Stimulated activated CD8-positive, alpha-beta memory T cell treated with anti-CD3 and anti-CD28 coated beads, Interleukin-12 subunit alpha, Interleukin-12 subunit beta, amount 100 ng/mL, for 4 hours (primary cell): ENCODE results near the gene DISP3.

Experiments
- DNase-seq: peaks from one replicate; pipeline ENCODE4 v3.0.0-alpha.2; 2020; ENCODE audit warnings: low read depth

DISP3 gene

GRCh38 chr1:11486231-11487009 lies 7.5 kb downstream of the DISP3 start:
- no peak for DNase-seq

DNA sequence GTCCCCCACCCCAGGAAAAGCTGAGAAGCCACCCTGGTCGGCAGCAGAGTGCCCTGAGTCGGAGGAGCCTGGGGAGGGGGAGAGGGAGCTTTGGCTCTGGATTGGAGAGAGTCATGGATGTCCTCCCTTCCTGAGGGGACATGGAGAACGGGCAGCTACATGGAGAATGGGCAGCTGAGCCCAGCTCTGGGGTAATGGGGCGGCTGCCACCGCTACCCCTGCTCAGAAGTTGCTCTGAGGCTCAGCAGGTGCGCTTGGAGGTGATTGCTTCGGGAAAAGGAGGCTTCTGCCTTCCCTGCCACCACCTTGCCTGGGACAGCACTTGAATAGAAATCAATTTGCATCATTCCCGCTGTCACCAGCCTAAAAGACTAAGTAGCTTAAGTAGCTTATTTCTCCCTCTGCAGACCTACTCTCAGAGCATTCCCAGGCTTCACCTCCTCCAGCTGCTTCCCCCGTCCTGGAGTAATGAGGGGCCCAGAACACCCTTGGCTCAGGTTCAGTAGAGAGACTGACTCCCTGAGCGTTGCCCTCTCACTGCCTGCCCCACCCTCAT lies 8.3 kb downstream of the DISP3 start:
- DNase-seq, result no peak

DNA sequence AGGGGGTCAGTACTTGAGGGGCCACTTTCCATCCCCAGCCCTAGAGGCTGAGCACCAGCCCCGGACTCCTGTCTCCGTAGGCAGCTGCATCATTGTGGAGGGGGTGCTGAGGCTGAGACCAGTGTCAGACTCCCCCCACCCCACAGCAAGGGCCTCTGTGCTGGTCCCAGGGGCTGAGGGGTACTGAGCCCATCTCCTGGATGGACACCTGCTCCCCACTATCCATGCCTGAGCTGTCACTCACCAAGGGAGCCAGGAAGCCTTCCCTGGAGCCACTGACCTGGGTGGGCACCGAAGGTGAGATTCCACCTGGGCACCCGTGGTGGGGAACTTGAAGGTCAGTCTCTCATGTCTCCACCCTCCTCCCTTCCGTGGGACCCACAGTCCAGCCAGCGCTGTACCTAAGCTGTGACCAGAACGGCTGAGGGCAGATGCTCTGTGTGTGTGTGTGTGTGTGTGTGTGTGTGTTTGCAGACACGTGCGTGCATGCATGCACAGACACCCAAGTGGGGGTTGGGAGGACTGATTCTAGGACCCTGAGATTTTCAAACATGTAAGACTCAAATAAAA lies 9.3 kb downstream of the DISP3 start:
- no peak for DNase-seq

GRCh38 chr1:11488966-11489625 lies 10.1 kb downstream of the DISP3 start:
- no peak for DNase-seq

DNA sequence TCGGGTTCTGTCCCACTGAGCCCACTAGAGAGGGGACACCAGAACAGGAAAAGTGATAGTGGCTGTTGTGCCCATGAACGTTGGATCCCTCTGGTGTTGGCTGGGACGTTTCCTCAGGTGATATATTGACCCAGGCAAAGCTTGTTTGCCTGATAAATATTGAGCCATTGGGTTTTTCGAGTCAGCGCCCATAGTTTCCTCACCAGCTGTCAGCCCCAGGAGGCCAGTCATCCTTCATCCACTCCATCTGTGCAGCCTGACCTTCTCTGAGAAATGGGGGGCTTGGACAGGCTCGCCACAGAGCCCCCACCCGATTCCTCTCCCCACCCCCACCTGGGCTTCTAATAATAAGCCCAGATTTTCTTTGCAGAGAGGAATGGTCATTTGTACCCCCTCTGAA lies 13.3 kb downstream of the DISP3 start:
- no peak for DNase-seq

DNA sequence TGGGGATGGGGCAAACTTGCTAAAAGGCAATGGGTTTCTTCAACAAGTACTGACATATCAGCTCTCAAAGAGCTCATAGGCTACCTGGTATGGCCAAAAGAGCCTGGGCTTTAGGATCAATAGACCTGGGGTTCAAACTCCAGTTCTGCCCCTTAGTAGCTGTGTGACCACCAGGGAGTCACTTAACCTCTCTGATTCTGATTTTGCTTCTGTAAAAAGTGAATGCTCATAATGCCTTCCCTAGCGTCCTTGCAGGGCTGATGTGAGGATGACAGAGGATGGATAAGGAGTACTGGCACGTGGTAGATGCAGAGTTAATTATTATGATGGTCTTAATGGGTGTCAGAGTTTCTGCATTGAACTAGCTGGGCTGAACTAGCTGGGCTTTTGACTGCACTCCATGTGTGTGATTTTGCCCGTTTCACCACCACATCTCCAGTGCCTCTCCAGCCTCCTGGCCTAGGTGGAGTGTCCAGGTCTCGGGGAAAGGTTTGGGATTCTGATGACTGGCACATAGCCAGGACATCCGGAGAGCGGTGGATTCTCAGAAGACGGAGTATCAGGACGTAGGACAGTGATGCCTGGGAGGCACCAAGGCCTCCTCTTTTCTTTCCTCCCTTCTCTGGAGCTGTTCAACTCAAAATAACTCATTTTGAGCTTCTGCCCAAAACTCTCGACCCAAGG lies 15.2 kb downstream of the DISP3 start:
- no peak for DNase-seq

DNA sequence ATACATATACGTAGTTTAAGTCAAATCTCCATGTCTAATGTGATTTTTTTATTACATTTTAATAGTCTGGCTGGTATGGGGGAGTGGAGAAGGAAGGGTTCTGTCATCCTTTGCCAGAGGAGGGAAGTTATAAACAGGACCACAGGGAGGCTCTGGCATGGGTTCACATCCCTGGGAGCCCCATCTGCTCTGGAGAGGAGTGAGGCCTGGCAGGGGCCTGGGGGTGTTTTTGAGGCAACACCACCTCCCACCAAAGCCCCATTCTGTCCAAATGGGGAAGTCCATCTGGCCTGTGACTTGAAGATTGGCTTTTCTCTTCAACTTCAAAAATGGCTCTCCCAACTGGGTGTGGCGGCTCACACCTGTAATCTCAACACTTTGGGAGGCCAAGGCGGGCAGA lies 15.8 kb downstream of the DISP3 start:
- no peak for DNase-seq

DNA sequence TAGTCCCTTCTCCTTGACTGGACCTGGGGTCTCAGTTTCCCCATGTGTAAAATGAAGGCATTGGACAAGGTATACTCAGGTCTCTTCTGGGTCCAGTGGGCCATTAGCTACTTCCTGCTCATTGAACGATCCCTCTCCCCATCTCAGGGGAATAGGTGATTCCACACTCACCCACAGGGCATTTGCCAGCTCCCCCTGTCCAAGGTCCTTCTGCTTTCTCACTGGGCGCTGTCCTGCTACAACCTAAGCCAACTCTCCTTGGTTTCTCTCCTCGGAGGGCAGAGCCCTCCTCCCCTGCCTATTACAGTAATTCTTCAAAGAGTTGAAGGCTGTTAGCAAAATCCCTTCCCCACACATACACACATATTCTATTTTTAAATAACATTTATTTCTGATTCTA lies 16.6 kb downstream of the DISP3 start:
- no peak for DNase-seq

GRCh38 chr1:11496551-11497080 lies 17.7 kb downstream of the DISP3 start:
- no peak for DNase-seq

DNA sequence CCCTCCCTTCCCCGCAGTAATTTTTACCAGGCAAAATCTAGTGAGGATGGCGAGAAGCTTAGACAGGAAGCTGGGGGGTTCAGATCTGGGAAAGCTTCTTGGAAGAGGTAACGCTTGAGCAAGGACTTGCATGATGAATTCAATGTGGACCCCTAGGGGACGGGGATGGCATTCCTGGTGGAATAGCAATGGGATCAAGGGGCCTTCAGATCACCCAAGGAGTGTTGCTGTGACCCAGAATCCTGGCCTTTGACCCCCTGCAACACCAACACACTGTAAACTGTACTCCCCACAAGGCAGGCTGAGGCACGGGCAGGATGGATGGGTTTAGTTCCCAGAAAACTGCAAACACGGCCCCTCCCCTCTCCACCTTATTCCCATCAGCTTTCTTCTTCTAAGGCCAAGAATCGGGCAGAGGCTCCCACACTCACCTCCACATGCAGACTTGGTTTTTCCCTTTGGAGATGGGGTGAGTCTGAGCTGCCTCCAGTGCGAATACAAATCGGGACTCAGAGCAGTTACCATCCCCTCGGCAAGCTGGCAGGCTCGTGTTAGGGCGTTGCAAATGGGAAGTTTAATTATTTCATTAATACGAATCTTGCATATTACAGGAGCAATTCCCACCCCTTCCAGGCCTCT lies 20.1 kb downstream of the DISP3 start:
- DNase-seq, result no peak

- no peak for DNase-seq
Measured at GRCh38 chr1:11499601-11500331, 20.8 kb downstream of the DISP3 start.

DNA sequence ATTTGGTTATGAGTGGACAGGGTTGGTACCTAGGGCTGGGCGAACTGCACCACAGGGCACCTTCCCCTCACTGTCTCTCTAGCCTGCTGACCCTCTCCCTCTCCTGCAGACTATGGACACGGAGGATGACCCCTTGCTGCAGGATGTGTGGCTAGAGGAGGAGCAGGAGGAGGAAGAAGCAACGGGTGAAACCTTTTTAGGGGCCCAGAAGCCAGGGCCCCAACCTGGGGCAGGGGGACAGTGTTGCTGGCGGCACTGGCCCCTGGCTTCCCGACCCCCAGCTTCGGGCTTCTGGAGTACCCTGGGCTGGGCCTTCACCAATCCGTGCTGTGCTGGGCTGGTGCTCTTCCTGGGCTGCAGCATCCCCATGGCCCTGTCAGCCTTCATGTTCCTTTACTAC lies 21.9 kb downstream of the DISP3 start:
- DNase-seq, result no peak

GRCh38 chr1:11501491-11501897 lies 22.5 kb downstream of the DISP3 start:
- no peak for DNase-seq

DNA sequence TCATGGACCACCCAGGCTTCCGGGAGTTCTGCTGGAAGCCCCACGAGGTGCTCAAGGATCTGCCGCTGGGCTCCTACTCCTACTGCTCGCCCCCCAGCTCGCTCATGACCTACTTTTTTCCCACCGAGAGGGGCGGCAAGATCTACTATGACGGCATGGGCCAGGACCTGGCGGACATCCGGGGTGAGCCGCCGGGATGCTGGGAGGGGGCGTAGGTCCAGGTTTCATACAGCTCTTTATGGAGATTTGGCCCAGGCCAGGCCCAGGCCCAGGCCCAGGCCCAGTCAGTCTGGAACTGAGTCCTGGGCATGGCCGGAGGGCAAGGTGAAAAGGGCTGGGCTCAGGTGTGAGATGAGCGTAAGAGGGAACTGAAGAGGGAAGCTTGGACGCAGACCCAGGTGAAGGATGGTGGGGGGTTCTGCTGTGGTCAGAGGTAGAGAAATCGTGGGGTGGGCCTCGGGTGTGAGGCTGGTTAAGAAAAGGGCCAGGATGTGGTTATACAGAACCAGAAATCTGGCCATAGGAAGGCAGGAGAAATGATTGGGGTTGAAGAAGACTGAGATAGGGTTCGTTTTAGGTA lies 23.0 kb downstream of the DISP3 start:
- no peak for DNase-seq

DNA sequence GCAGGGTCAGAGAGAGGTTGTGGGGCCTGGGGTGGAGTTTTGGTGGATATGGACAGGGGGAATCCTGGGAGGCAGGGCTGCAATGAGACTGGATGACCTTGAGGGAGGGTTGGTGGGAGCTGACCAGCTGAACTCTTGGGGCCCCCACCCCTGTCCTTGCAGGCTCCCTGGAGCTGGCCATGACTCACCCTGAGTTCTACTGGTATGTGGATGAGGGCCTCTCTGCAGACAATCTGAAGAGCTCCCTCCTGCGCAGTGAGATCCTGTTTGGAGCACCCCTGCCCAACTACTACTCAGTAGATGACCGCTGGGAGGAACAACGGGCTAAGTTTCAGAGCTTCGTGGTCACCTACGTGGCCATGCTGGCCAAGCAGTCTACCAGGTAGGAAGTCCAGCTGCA lies 23.6 kb downstream of the DISP3 start:
- no peak for DNase-seq

DNA sequence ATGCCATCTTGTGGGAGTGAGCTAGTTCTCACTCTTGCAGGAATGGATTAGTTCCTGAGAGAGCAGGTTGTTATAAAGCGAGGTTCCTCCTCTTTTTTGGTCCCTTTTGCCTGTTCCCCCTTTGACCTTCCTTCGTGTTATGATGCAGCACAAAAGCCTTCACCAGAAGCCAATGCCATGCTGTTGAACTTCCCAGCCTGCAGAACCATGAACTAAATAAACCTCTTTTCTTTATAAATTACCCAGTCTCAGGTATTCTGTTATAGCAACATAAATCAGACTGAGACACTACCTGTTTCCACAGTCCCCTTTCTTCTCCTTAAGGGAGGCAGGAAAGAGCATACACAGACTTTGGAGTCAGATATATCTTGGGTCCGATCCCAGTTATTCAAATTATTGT lies 25.6 kb downstream of the DISP3 start:
- DNase-seq, result no peak

DNA sequence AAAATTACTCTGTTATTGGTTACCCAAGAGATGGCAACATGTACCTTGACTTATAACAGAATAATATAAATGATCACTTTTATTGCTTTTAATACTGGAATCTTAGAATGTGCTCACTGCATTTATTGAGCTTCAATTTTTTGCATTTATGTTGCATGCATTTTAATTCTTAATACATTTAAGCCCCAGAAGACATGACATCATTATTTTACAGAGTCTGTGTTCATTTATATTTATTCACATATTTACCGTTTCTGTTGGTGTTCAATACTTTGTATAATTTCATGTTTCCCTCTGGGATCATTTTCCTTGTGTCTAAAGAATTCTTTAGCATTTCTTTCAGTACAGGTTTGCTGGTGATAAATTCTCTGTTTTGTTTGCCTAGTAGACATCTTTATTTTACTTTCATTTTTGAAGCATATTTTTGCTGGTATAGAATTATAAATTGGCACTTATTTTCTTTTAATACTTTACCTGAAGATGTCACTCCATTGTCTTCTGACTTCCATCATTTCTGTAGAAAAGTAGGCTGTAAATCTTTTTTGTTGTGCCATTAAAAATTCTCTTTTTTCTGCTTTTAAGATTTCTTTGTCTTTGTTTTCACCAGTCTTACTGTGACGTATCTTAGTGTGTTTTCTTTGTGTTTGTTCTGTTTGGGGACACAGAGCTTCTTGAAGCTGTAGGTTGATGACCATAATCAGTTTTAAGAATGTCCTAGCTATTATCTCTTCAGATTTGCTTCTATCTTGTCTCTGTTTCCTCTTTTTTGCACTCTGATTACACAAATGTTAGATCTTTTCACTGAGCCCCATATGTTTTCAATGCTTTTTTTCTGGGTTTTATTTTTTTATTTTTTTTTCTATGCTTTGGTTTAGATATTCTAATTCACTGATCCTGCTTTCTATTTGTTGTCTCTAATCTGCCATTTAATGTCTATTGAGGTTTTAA lies 26.9 kb downstream of the DISP3 start:
- DNase-seq, result no peak

GRCh38 chr1:11507309-11507708 lies 28.4 kb downstream of the DISP3 start:
- no peak for DNase-seq

- no peak for DNase-seq
Measured at GRCh38 chr1:11513681-11514080, 34.7 kb downstream of the DISP3 start.

DNA sequence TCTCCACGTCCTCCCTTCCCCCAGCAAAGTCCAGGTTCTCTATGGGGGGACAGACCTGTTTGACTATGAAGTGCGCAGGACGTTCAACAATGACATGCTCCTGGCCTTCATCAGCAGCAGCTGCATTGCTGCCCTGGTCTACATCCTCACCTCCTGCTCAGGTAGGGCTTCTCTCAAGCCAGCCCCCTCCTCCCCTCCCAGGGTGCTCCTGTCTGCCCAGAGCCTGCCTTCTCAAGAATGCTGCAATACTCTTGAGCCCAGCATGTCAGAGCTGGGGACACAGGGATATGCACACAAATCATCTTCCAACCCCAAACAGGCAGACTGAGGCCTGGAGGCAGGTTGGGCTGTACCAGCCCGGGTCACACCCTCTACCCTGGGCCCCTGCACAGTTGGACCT lies 35.4 kb downstream of the DISP3 start:
- DNase-seq, result no peak
